ENCODE data around the gene TMEM26. TPM values are rescaled to one million over a fixed set of nuclear protein-coding genes. Genes with fewer than 3 reads are reported as not detected.

Gene TMEM26
- total RNA-seq: 3.4 TPM
- 2.5 TPM for polyA plus RNA-seq
- long read RNA-seq, donor 1: 0 reads
- long read RNA-seq, donor 2: 0 reads
- long read RNA-seq, donor 3, full-length matches to known transcripts: 2 of 10 reads
- long read RNA-seq, donor 3, partial matches to known transcripts: 8 of 10 reads
- long read RNA-seq, donor 3, other reads (novel, unspliced or antisense): 0 of 10 reads
- long read RNA-seq, donor 4: 0 reads
- long read RNA-seq, donor 5, partial matches to known transcripts: 6 of 6 reads
- long read RNA-seq, donor 5, other reads (novel, unspliced or antisense): 0 of 6 reads
- long read RNA-seq, donor 6, full-length matches to known transcripts: 2 of 2 reads
- long read RNA-seq, donor 6, partial matches to known transcripts: 0 of 2 reads
- long read RNA-seq, donor 6, other reads (novel, unspliced or antisense): 0 of 2 reads
- long read RNA-seq, donor 7: 0 reads
- long read RNA-seq, donor 8, full-length matches to known transcripts: 1 of 1 reads
- long read RNA-seq, donor 8, partial matches to known transcripts: 0 of 1 reads
- long read RNA-seq, donor 8, other reads (novel, unspliced or antisense): 0 of 1 reads
- long read RNA-seq, donor 9: 0 reads
- long read RNA-seq, donor 10, full-length matches to known transcripts: 2 of 2 reads
- long read RNA-seq, donor 10, partial matches to known transcripts: 0 of 2 reads
- long read RNA-seq, donor 10, other reads (novel, unspliced or antisense): 0 of 2 reads

DNA sequence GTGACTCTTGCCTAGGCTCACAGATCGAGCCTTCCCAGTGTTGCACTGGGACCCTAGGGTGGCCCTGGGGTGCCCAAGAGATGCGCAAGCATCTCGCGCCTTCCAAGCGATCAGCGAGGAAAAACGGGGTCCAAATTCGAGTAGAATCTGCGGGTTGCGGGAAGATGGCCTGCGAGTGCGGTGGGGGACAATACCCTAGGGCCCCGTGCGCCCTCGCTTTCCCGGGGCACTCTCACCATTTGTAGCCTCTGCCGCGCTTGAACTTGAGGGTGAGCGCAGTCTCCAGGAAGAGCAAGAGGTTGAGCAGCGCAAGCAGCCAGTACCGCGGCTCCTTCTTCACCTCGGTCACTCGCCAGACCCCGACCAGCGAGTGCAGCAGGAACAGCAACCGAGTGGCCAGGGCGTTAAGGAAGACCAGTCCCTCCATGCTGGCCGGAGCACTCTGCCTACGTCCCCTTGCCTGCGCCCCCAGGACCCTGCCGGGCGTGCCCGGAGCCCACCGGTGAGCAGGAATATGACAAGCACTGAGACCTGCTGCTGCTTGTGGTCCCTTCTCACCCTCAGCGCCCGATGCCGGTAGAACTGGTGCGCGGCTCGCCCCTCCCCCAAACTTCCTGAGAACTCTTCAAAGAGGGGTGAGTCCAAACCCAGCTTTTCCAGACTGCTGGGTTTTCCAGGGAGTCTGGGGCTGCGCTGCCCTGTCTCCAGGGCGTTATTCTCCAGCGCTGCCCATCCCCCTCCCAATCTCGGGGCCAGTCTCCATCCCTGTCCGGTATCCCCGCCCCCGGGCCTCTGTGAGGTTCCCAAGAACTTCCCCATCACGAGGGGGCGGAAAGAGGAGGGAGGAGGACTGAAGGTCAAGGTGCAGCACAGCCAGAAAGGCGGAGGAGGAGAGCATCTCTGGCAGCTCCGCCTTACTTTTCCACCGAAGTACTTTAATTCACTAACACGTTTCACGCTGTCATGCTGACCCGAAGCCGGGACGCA, at the start of gene TMEM26:
TSS of gene TMEM26 (minus strand) at position 727 of the 987 bp plus-strand sequence. CDS start at position 427, 300 bp downstream.
- Histone ChIP-seq H3K9me3 (ENCODE audit: control insufficient read depth in 2 of 2, insufficient read depth in 1 of 2, low read length in 1 of 2) (no peaks in the 10 kb centered on the region), H3K4me1 (ENCODE audit: control insufficient read depth in 2 of 2, insufficient read depth in 2 of 2, low read length in 2 of 2) (peaks cover 7 to 8% of the 10 kb centered on the region in 2 donors), H3K27me3 (ENCODE audit: control insufficient read depth in 2 of 2, insufficient read depth in 1 of 2, low read length in 1 of 2) (peaks cover 0 to 19% of the 10 kb centered on the region in 2 donors), H3K27ac (ENCODE audit: low read depth in 1 of 2, low read length in 1 of 2) (peak within 1 kb of the TSS; percentile 44 to 53), H3K4me3 (ENCODE audit: low read length in 2 of 2) (peak within 1 kb of the TSS; percentile 47 to 52), H3K36me3 (ENCODE audit: control insufficient read depth in 2 of 2, insufficient read depth in 2 of 2, low read length in 1 of 2) (no peaks in the 10 kb centered on the region)
- WGBS: 4% methylated on average over 58 of the region's 58 CpGs
- DNase-seq (ENCODE audit: low read depth in 6 of 9, low spot score in 9 of 9): peak in 3 of 9 donors; percentile 25 to 51 (median 33)

DNA sequence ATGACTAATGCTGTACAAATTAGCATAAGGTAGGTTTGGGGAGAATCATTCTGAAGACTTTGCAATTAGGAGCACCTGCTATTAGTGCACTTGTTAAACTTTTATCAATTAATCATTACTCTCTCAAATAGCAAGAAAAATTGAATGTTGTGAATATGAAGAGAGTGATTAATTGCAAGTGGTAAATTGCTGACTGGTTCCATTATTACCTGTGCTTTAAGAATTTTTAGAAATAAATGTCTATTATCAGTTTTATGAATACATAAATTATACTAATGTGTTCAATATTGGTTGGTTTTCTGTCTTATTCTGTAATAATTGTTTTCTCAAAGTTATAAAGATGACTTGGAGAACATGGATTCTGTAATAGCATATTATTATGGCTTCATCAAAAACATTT, 47.3 kb upstream of the TMEM26 start:
- no peak for DNase-seq (ENCODE audit: low read depth in 6 of 9, low spot score in 9 of 9)
- Histone ChIP-seq H3K4me3 (ENCODE audit: low read length in 2 of 2) (no peak overlapping the region), H3K27ac (ENCODE audit: low read depth in 1 of 2, low read length in 1 of 2) (no peak overlapping the region), H3K36me3 (ENCODE audit: control insufficient read depth in 2 of 2, insufficient read depth in 2 of 2, low read length in 1 of 2) (no peaks in the 10 kb centered on the region), H3K4me1 (ENCODE audit: control insufficient read depth in 2 of 2, insufficient read depth in 2 of 2, low read length in 2 of 2) (no peaks in the 10 kb centered on the region), H3K27me3 (ENCODE audit: control insufficient read depth in 2 of 2, insufficient read depth in 1 of 2, low read length in 1 of 2) (no peaks in the 10 kb centered on the region), H3K9me3 (ENCODE audit: control insufficient read depth in 2 of 2, insufficient read depth in 1 of 2, low read length in 1 of 2) (no peaks in the 10 kb centered on the region)

DNA sequence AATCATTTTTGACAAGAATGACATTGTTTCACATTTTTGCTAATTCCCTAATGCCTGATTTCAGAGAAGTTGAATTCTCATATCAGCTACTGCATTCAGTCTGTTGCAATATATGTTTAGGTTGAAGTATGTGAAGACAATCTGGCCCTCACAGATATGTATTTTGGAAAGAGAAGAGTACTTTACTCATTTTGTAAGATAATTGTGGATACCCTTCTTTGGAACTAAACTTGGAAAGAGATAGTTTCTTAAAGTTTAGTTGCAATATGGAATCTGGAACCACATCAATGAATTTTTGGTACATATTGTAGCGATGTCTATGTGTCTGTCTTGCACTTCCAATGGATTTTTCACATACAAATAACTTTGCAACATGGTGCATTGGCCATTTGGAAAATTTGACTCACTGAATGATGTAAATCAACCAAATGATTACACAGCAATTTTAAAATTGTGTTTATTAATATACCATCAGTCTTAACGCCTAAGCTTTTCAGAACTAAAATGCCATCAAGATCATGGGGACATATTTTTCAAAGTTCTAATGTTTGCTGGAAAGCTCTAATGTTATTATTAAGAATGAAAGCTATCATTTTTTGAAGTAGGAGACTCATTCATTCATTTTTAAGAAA, 39.3 kb upstream of the TMEM26 start:
- H3K36me3 ChIP-seq (ENCODE audit: control insufficient read depth in 2 of 2, insufficient read depth in 2 of 2, low read length in 1 of 2): no peaks in the 10 kb centered on the region
- H3K27ac ChIP-seq (ENCODE audit: low read depth in 1 of 2, low read length in 1 of 2): no peak overlapping the region
- DNase-seq (ENCODE audit: low read depth in 6 of 9, low spot score in 9 of 9): no peak
- H3K4me1 ChIP-seq (ENCODE audit: control insufficient read depth in 2 of 2, insufficient read depth in 2 of 2, low read length in 2 of 2): no peaks in the 10 kb centered on the region
- 98% methylated on average over 2 of the region's 2 CpGs for WGBS
- H3K9me3 ChIP-seq (ENCODE audit: control insufficient read depth in 2 of 2, insufficient read depth in 1 of 2, low read length in 1 of 2): no peaks in the 10 kb centered on the region
- H3K27me3 ChIP-seq (ENCODE audit: control insufficient read depth in 2 of 2, insufficient read depth in 1 of 2, low read length in 1 of 2): no peaks in the 10 kb centered on the region
- H3K4me3 ChIP-seq (ENCODE audit: low read length in 2 of 2): no peak overlapping the region

GRCh38 chr10:61487506-61487905, 34.3 kb upstream of the TMEM26 start:
- Histone ChIP-seq H3K36me3 (ENCODE audit: control insufficient read depth in 2 of 2, insufficient read depth in 2 of 2, low read length in 1 of 2) (no peaks in the 10 kb centered on the region), H3K27me3 (ENCODE audit: control insufficient read depth in 2 of 2, insufficient read depth in 1 of 2, low read length in 1 of 2) (no peaks in the 10 kb centered on the region), H3K4me3 (ENCODE audit: low read length in 2 of 2) (no peak overlapping the region), H3K9me3 (ENCODE audit: control insufficient read depth in 2 of 2, insufficient read depth in 1 of 2, low read length in 1 of 2) (no peaks in the 10 kb centered on the region), H3K27ac (ENCODE audit: low read depth in 1 of 2, low read length in 1 of 2) (no peak overlapping the region), H3K4me1 (ENCODE audit: control insufficient read depth in 2 of 2, insufficient read depth in 2 of 2, low read length in 2 of 2) (no peaks in the 10 kb centered on the region)
- WGBS: 96% methylated on average over 5 of the region's 5 CpGs
- DNase-seq (ENCODE audit: low read depth in 6 of 9, low spot score in 9 of 9): no peak

DNA sequence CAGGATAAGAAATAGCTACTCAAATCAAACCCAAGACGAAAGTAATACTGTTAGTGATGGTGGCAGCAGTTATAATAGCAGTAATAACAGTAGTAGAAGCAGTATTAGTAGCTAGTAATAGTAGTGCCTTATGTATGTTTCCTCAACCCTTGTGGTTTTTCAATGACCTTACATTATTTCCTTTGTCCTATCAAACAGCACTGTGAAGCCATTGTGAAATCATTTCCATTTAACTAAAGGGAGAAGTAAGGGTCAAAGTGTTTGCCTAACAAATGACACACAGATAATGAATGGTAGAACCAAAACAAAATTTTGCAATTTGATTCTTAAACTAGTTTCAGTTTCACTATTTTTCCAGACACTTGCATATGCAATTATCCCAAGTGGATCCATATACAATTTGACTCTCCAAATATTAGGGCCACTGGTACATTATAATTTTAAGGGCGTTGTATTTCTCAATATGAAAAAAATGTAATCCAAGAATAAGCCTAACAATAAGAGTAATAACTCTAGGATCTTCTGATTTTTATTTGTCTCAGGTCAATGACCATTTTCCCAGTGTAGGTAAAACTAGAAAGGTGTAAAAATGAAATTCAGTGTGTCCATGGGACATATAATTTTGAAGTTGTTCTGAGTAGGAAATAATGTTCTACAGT, 33.7 kb upstream of the TMEM26 start:
- Histone ChIP-seq H3K4me1 (ENCODE audit: control insufficient read depth in 2 of 2, insufficient read depth in 2 of 2, low read length in 2 of 2) (no peaks in the 10 kb centered on the region), H3K4me3 (ENCODE audit: low read length in 2 of 2) (no peak overlapping the region), H3K36me3 (ENCODE audit: control insufficient read depth in 2 of 2, insufficient read depth in 2 of 2, low read length in 1 of 2) (no peaks in the 10 kb centered on the region), H3K27ac (ENCODE audit: low read depth in 1 of 2, low read length in 1 of 2) (no peak overlapping the region), H3K9me3 (ENCODE audit: control insufficient read depth in 2 of 2, insufficient read depth in 1 of 2, low read length in 1 of 2) (no peaks in the 10 kb centered on the region), H3K27me3 (ENCODE audit: control insufficient read depth in 2 of 2, insufficient read depth in 1 of 2, low read length in 1 of 2) (no peaks in the 10 kb centered on the region)
- 97% methylated on average over 2 of the region's 2 CpGs for WGBS
- no peak for DNase-seq (ENCODE audit: low read depth in 6 of 9, low spot score in 9 of 9)

DNA sequence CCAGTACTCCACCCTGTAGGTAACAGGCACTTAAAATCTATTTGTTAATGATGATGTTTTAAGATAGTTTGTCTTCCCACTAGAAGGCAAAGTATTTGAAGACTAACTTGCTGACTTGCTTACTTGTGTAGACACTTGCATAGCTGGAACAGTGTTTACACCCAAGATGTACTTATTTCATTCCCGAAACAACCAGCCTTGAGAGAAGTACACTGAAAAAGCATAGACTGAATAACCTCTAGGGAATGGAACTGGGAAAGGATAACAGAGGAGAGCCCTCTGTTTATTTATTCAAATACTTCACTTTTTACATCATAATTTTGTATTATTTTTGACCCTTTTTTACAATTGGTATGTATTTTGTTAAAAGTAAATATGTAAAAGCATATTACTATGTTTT, 33.1 kb upstream of the TMEM26 start:
- H3K27me3 ChIP-seq (ENCODE audit: control insufficient read depth in 2 of 2, insufficient read depth in 1 of 2, low read length in 1 of 2): no peaks in the 10 kb centered on the region
- no peak for DNase-seq (ENCODE audit: low read depth in 6 of 9, low spot score in 9 of 9)
- no peak overlapping the region for H3K4me3 ChIP-seq (ENCODE audit: low read length in 2 of 2)
- no peaks in the 10 kb centered on the region for H3K36me3 ChIP-seq (ENCODE audit: control insufficient read depth in 2 of 2, insufficient read depth in 2 of 2, low read length in 1 of 2)
- 95% methylated on average over 1 of the region's 1 CpG for WGBS
- no peaks in the 10 kb centered on the region for H3K9me3 ChIP-seq (ENCODE audit: control insufficient read depth in 2 of 2, insufficient read depth in 1 of 2, low read length in 1 of 2)
- H3K27ac ChIP-seq (ENCODE audit: low read depth in 1 of 2, low read length in 1 of 2): no peak overlapping the region
- H3K4me1 ChIP-seq (ENCODE audit: control insufficient read depth in 2 of 2, insufficient read depth in 2 of 2, low read length in 2 of 2): no peaks in the 10 kb centered on the region

DNA sequence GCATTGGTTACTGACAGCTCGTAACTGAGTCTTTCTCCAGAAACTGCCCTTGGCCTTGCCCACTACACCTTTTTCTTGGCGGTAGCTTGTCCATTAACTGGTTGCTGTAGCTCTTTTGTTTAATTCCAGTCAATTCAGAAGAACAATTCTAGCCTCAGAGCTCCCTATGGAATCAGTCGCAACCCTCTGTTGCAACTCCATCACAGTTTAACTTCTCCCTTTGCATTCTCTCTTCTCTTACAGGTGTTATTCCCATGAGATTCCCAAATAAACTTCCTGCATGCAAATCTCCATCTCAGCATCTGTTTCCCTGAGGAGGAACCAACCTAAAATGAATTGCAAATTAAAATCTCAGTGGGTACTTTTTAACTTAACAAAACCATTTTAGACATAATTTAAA, 28.4 kb upstream of the TMEM26 start:
- Histone ChIP-seq H3K4me3 (ENCODE audit: low read length in 2 of 2) (no peak overlapping the region), H3K9me3 (ENCODE audit: control insufficient read depth in 2 of 2, insufficient read depth in 1 of 2, low read length in 1 of 2) (no peaks in the 10 kb centered on the region), H3K4me1 (ENCODE audit: control insufficient read depth in 2 of 2, insufficient read depth in 2 of 2, low read length in 2 of 2) (no peaks in the 10 kb centered on the region), H3K36me3 (ENCODE audit: control insufficient read depth in 2 of 2, insufficient read depth in 2 of 2, low read length in 1 of 2) (no peaks in the 10 kb centered on the region), H3K27ac (ENCODE audit: low read depth in 1 of 2, low read length in 1 of 2) (no peak overlapping the region), H3K27me3 (ENCODE audit: control insufficient read depth in 2 of 2, insufficient read depth in 1 of 2, low read length in 1 of 2) (no peaks in the 10 kb centered on the region)
- WGBS: 94% methylated on average over 3 of the region's 3 CpGs
- no peak for DNase-seq (ENCODE audit: low read depth in 6 of 9, low spot score in 9 of 9)

GRCh38 chr10:61480208-61480607, 27.0 kb upstream of the TMEM26 start:
- Histone ChIP-seq H3K27me3 (ENCODE audit: control insufficient read depth in 2 of 2, insufficient read depth in 1 of 2, low read length in 1 of 2) (no peaks in the 10 kb centered on the region), H3K27ac (ENCODE audit: low read depth in 1 of 2, low read length in 1 of 2) (no peak overlapping the region), H3K36me3 (ENCODE audit: control insufficient read depth in 2 of 2, insufficient read depth in 2 of 2, low read length in 1 of 2) (no peaks in the 10 kb centered on the region), H3K9me3 (ENCODE audit: control insufficient read depth in 2 of 2, insufficient read depth in 1 of 2, low read length in 1 of 2) (no peaks in the 10 kb centered on the region), H3K4me3 (ENCODE audit: low read length in 2 of 2) (no peak overlapping the region), H3K4me1 (ENCODE audit: control insufficient read depth in 2 of 2, insufficient read depth in 2 of 2, low read length in 2 of 2) (no peaks in the 10 kb centered on the region)
- WGBS: 98% methylated on average over 2 of the region's 2 CpGs
- DNase-seq (ENCODE audit: low read depth in 6 of 9, low spot score in 9 of 9): no peak

All from thymus (tissue), 14 donors.